ENCODE data around the gene TTLL9.

Gene TTLL9

GRCh38 chr20:31877684-31878083 is 7.2 kb downstream of the TTLL9 start:
- DNase-seq (ENCODE audit: low read depth in 2 of 2, low spot score in 1 of 2), result no peak

GRCh38 chr20:31879143-31879987 is 8.9 kb downstream of the TTLL9 start:
- peak; percentile 46 to 47 for DNase-seq (ENCODE audit: low read depth in 2 of 2, low spot score in 1 of 2)

GRCh38 chr20:31881945-31882344 is 11.5 kb downstream of the TTLL9 start:
- DNase-seq (ENCODE audit: low read depth in 2 of 2, low spot score in 1 of 2), result no peak

GRCh38 chr20:31883829-31884228 is 13.4 kb downstream of the TTLL9 start:
- no peak for DNase-seq (ENCODE audit: low read depth in 2 of 2, low spot score in 1 of 2)

GRCh38 chr20:31890646-31891045 is 20.2 kb downstream of the TTLL9 start:
- DNase-seq (ENCODE audit: low read depth in 2 of 2, low spot score in 1 of 2), result no peak

- DNase-seq (ENCODE audit: low read depth in 2 of 2, low spot score in 1 of 2), result no peak
Measured at GRCh38 chr20:31894980-31895675, 24.7 kb downstream of the TTLL9 start.

GRCh38 chr20:31896049-31896448 is 25.6 kb downstream of the TTLL9 start:
- DNase-seq (ENCODE audit: low read depth in 2 of 2, low spot score in 1 of 2), result no peak

- DNase-seq (ENCODE audit: low read depth in 2 of 2, low spot score in 1 of 2), result no peak
Measured at GRCh38 chr20:31897541-31897940, 27.1 kb downstream of the TTLL9 start.

GRCh38 chr20:31901615-31902014 is 31.2 kb downstream of the TTLL9 start:
- DNase-seq (ENCODE audit: low read depth in 2 of 2, low spot score in 1 of 2), result no peak

- no peak for DNase-seq (ENCODE audit: low read depth in 2 of 2, low spot score in 1 of 2)
Measured at GRCh38 chr20:31903627-31904386, 33.4 kb downstream of the TTLL9 start.

- no peak for DNase-seq (ENCODE audit: low read depth in 2 of 2, low spot score in 1 of 2)
Measured at GRCh38 chr20:31906001-31906400, 35.6 kb downstream of the TTLL9 start.

GRCh38 chr20:31907046-31907445 is 36.6 kb downstream of the TTLL9 start:
- no peak for DNase-seq (ENCODE audit: low read depth in 2 of 2, low spot score in 1 of 2)

- no peak for DNase-seq (ENCODE audit: low read depth in 2 of 2, low spot score in 1 of 2)
Measured at GRCh38 chr20:31908016-31908415, 37.6 kb downstream of the TTLL9 start.

GRCh38 chr20:31908424-31908823 is 38.0 kb downstream of the TTLL9 start:
- DNase-seq (ENCODE audit: low read depth in 2 of 2, low spot score in 1 of 2), result no peak

GRCh38 chr20:31909253-31910070 is 39.0 kb downstream of the TTLL9 start:
- no peak for DNase-seq (ENCODE audit: low read depth in 2 of 2, low spot score in 1 of 2)

- DNase-seq (ENCODE audit: low read depth in 2 of 2, low spot score in 1 of 2), result no peak
Measured at GRCh38 chr20:31910071-31910803, 39.8 kb downstream of the TTLL9 start.

GRCh38 chr20:31913431-31914157 is 43.2 kb downstream of the TTLL9 start:
- DNase-seq (ENCODE audit: low read depth in 2 of 2, low spot score in 1 of 2), result no peak

- no peak for DNase-seq (ENCODE audit: low read depth in 2 of 2, low spot score in 1 of 2)
Measured at GRCh38 chr20:31914170-31914569, 43.7 kb downstream of the TTLL9 start.

- DNase-seq (ENCODE audit: low read depth in 2 of 2, low spot score in 1 of 2), result no peak
Measured at GRCh38 chr20:31915491-31916280, 45.3 kb downstream of the TTLL9 start.

All from stimulated activated CD8-positive, alpha-beta memory T cell treated with anti-CD3 and anti-CD28 coated beads, Interleukin-4, amount 100 ng/mL, for 1 hour (primary cell).